NCI-H2196 (cell line): ENCODE data around the gene DCUN1D5.
"Not testable (repeated sequence)": the region's sequence is repeated elsewhere in the genome, so short reads cannot be mapped to it uniquely, and the experiment has no call there.

Experiments
- DNase-seq: peaks from one replicate; lab custom pipeline; 2025; ENCODE audit not compliant: unreplicated experiment; lab: John Stamatoyannopoulos, UW

The DCUN1D5 gene

GRCh38 chr11:103055221-103055890 lies 36.6 kb downstream of the DCUN1D5 start:
- peak; percentile 42 for DNase-seq

GRCh38 chr11:103053997-103054396 lies 38.0 kb downstream of the DCUN1D5 start:
- no peak for DNase-seq

GRCh38 chr11:103051981-103052380 lies 40.0 kb downstream of the DCUN1D5 start:
- DNase-seq = no peak

- no peak for DNase-seq
Measured at GRCh38 chr11:103051151-103051801, 40.7 kb downstream of the DCUN1D5 start.

- no peak for DNase-seq
Measured at GRCh38 chr11:103050351-103050750, 41.6 kb downstream of the DCUN1D5 start.

GRCh38 chr11:103047837-103048236 lies 44.1 kb downstream of the DCUN1D5 start:
- no peak for DNase-seq

GRCh38 chr11:103043826-103044678 lies 47.9 kb downstream of the DCUN1D5 start:
- DNase-seq = no peak

- no peak for DNase-seq
Measured at GRCh38 chr11:103042161-103042560, 49.8 kb downstream of the DCUN1D5 start.

GRCh38 chr11:103035791-103036434 lies 56.0 kb downstream of the DCUN1D5 start:
- peak; percentile 40 for DNase-seq

GRCh38 chr11:103035216-103035615 lies 56.7 kb downstream of the DCUN1D5 start:
- DNase-seq = no peak

- no peak for DNase-seq
Measured at GRCh38 chr11:103031834-103032233, 60.1 kb downstream of the DCUN1D5 start.

GRCh38 chr11:103029401-103029800 lies 62.6 kb downstream of the DCUN1D5 start:
- no peak for DNase-seq

- DNase-seq = not testable (repeated sequence)
Measured at GRCh38 chr11:103028304-103029020, 63.5 kb downstream of the DCUN1D5 start.

GRCh38 chr11:103024086-103024485 lies 67.9 kb downstream of the DCUN1D5 start:
- no peak for DNase-seq

- no peak for DNase-seq
Measured at GRCh38 chr11:103016031-103016430, 75.9 kb downstream of the DCUN1D5 start.

- DNase-seq = no peak
Measured at GRCh38 chr11:103013421-103013820, 78.5 kb downstream of the DCUN1D5 start.
